HL-60/S4 (cell line): Measurements from ENCODE around the gene ELAVL1.
"Not testable (repeated sequence)": the region's sequence is repeated elsewhere in the genome, so short reads cannot be mapped to it uniquely, and the experiment has no call there.

Experiments
- in situ Hi-C: fragments of 300-500 bp; cut with MboI; formaldehyde crosslinking; loops from 2 replicates; pipeline ENCODE4 v1.14.3; 2022; ENCODE audit warnings: low sequenced_read_pairs

The ELAVL1 gene

DNA sequence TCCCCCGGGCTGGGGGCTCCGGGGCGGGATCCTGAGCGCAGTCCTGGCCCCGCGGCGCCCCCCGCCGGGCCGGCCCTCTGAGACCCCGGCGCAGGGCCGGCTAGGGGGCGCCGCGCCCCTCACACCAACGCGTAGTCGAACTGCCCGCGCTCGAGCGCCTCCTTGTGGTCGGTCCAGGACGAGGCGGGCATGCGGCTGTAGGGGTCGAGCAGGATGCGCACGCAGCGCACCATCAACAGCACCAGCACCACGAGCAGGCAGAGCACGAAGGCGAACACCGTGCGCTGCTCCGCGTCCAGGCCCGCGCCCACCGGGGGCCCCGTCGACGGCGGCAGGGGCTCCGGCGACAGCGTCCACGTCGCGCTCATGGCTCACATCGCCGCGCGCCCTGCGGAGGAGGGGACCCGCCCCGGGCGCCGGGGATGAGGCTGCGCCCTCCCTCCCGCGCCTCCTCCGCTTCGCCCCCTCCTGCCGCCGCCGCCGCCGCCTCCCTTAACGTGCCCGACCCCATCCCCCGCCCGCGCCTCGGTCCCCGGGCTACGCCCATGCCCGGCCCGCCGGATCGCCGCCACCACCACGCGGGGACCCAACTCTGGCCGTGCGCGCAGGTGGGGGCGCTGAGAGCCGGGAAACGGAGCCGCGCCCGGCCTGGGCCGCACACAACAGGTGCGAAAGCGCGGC is 80.1 kb downstream of the ELAVL1 start:
- in situ Hi-C loops = no loop called here

DNA sequence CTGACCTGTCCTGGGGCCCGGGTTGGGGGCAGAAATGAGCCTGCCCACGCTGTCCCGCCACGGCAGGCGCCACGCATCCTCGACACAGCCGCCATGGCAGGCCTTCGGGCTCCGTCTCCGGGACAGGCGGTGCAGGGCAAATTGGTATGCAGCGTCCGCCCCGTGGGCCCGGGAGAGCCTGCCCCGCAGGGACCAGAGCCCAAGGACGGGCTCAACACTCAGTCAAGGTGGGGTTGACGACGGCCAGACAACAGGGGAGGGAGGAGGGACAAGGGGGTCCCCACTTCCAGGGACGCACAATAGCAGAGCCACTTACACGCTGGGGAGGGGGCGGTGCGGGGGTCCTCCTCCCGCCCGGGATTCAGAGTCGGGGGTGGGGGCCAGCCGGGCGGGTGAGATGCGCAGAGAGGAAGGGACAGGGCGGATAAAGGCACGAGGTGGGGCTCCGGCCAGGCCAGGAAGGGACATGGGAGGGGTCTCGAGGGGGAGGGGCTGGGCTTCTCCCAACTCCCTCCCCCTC is 80.7 kb downstream of the ELAVL1 start:
- in situ Hi-C loops = no loop called here

DNA sequence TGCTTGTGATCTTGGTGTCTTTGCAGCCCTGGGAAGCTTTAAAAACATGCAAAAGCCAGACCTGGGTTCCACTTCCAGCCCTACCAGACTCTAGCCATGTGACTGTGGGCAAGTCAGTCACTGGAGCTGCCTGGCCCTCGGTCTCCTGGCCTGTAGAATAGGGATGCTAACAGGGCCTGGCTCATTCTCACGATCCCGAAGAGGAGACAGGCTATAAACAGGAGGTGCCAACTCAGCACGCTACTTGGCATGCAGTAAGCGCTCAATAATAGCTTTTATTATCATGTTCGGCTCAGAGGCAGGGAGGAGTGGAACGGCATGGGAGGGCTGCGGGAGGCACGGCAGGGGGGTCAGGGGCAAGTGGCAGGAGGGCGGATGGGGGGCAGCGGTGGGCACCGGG is 81.2 kb downstream of the ELAVL1 start:
- in situ Hi-C loops = no loop called here

DNA sequence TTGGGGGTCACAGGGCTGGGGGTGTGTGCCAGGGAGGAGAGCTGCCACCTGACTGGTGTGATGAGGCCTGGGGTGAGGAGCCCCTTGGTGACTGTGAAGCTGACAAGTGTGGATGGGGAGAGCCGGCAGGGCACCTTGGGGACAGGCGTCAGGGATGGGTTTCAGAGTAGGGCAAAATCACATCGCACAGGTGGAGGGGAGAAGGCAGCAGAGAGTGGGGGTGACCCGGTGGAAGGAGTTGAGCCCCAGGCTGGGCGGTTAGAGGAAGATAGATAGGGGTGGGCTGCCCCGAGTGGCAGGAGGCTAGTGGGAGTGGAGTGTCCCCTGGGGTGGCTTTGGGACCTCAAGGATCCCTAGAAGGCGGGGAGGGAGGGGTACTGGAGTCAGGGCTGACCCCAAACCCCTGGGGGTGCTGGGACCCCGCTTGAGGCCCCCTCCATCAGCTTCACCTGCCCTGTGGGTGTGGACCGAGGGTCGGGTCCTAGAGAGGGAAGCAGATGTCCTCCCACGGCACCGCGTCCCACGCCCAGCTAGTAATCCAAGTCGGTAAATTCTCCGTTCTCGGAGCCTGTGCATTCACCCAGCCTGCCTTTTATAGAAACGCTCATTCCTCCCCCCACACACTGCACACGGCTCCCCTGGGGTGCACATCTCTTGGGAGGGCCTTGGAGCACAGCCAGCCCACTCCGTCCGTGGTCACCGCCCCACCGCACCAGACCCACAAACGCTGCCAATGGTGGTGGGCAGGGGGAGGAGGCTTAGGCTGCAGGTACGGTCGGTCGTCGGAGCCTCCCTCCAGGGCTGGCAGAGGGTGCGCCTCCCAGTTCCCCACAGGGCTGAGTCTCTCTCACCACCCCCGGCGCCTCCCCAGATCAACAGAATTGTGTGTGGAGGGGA is 81.9 kb downstream of the ELAVL1 start:
- in situ Hi-C loops = no loop called here

DNA sequence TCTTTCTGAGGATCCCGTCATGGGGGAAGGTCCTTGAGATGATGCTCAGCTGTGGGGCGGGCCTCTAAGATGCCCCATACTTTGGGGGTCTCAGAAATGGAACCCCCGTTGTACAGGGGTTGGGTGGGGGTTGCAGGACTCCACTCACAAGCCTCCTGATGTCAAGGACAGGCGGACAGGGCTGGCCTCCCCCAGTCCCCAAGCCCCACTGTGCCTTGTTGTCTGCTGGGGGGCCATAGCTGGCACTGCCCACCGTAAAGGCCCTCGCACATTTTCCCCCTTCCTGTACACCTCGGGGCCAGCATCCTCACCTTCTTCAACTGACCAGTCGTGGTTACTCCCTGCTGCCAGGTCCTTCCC is 82.6 kb downstream of the ELAVL1 start:
- in situ Hi-C loops = no loop called here

DNA sequence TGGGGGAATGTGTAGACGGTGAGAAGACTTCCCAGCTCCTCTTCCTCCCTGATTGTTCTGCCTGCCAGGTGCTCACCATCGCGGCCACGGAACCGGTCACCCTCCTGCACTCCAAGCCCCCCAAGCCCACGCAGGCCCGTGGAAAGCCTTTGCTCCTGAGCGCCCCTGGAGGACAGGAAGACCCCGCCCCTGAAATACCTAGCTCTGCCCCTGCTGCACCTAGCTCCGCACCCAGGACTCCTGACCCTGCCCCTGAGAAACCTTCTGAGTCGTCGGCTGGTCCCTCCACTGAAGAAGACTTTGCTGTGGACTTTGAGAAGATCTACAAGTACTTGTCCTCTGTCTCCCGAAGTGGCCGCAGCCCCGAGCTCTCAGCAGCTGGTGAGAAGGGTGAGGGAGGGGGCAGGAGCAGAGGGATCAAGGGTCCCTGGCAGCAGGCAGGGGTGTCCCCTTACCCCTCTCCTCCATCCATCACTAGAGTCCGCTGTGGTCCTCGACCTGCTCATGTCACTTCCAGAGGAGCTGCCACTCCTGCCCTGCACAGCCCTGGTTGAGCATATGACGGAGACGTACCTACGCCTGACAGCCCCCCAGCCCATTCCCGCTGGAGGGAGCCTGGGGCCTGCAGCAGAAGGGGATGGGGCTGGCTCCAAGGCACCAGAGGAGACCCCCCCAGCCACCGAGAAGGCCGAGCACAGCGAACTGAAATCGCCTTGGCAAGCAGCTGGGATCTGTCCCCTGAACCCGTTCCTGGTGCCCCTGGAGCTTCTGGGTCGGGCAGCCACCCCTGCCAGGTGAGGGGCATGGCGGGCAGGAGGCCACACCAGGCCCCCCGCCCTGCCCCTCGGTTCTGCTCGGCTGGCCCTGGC is 83.2 kb downstream of the ELAVL1 start:
- in situ Hi-C loops = no loop called here

DNA sequence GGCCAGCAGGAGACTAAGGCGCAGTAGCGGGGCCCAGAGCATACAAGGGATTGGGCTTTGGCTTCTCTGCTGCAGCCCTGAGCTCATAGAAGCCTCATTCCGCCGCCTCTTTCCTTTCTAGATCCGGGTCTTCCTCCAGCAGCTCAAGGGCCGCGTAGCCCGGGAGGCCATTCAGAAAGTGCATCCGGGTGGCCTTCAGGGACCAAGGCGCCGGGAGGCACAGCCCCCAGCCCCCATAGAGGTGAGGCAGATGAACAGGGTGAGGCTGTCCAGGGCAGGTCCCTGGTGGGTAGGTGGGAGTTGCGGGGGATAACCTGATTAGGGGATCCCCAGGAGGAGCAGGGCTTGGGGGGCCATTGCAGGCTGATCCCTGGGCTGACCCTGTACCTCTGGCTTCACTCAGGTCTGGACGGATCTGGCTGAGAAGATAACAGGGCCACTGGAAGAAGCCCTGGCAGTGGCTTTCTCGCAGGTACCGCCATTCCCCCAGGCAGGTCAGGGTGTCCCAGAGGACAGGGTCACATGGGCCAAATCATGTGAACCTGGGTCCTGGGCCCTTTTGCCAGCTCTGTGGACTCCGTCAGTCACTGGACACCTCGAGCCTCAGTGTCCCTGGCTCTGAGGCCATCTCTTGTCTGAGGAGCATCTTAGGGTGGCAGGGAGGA is 84.0 kb downstream of the ELAVL1 start:
- in situ Hi-C loops = no loop called here

DNA sequence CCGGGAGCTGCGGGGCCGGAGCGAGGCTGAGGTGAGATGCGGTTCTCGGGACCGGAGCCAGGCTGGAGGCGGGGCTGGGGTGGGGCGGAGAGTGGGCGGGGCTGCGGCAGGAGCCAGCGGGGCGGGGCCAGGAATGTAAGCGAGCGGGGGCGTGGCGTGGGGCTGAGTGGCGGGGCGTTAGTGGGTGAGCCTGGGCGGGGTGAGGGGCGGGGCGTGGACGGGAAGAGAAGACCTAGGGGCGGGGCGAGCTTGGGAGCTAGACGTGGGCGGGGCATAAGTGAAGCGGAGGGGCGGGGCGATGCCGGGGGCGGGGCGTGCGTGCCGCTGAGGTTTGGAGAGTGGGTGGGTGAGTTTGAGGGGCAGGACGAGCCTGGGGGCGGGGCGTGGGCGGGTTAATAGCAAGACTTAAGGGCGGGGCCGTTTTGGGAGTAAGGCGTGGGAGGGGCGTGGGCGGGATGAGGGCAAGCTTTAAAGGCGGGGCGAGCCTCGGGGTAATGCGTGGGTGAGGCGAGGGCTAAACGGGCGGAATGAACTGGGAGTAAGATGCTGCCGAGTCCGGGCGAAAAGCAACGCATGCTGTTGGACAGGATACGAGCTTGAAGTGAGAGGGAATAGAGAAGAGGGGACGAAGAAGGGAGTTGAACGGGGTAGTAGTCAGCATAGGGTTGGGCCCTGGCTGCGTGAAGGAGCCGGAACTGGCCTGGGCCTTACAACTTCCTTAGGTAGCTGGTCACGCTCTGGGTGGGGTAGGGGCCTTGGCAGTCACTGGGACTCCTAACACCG is 84.7 kb downstream of the ELAVL1 start:
- in situ Hi-C loops = no loop called here

DNA sequence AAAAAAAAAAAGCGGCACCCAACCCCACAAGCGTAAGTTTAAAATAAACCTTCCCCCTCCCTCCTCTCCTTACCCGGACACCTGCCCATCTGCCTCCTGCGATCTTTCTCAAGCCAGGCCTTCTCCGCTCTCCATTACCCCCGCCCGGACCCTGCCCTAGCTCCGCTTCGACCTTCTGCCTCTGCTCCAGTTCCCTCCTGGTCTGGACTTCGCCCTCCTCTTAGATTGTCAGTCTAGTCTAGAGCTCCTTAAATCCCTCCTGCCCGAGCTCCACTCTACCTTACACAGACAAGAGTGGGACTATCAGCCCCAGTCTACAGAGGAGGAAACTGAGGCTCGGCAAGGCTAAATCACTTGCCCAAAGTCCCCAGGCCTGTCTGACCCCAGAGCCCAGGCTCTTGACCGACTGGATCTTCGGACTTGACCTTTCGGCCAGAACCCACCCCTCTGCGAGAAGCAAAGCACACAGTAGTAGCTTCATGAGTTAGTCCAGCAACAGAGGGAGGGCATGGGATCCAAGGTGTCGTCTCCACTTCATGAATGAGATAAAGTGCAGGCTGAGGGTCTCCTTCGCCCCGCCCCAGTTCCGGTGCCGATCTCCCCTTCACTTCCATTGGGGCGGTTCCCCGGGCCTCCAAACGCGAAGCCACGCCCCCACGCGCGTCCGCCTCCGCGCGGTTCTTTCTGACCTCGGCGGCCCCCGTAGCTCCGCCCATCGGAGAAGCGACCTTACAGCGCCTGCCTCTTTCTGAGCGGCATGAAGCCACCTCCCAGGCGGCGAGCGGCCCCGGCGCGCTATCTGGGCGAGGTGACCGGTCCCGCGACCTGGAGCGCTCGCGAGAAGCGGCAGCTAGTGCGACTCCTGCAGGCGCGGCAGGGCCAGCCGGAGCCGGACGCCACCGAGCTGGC is 85.6 kb downstream of the ELAVL1 start, which contains the start of gene SNAPC2:
SNAPC2 (plus strand) TSS at position 729 of the 909 bp plus-strand sequence; CDS start at position 758, 29 bp downstream.
- in situ Hi-C loops = no loop called here

DNA sequence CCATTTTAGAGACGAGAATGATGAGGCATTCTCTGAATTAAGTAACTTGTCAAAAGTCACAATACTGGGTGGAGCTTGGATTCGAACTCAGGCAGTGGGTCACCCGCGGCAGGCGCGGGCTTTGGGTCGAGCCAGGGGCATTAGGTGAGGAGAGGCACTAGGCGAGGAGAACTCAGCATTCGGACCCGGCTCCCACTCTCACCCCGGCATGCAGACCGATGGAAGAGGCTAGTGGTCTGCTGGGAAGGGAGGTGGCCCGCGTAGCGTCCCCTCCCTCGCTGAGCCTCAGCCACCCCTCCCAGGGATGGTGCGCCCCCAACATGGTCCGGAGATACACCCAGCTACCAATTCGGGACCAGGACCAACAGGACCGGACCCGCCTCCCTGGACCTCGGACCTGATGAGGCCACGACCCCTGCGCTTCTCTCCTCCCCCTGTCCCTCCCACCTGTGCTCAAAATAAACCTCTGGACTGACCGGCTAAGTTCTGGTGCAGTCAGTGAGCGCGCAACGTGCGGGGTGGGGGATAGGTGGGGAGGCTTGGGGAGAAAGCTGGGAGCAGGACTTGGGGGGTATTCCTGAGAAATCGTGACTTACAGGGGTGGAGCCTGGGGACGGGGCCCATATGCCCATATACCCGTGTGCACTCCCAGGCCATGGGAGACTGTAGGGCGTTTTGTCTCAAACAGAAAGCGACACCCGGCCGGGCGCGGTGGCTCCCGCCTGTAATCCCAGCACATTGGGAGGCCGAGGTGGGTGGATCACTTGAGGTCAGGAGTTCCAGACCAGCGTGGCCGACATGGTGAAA is 86.6 kb downstream of the ELAVL1 start:
- in situ Hi-C loops = no loop called here

DNA sequence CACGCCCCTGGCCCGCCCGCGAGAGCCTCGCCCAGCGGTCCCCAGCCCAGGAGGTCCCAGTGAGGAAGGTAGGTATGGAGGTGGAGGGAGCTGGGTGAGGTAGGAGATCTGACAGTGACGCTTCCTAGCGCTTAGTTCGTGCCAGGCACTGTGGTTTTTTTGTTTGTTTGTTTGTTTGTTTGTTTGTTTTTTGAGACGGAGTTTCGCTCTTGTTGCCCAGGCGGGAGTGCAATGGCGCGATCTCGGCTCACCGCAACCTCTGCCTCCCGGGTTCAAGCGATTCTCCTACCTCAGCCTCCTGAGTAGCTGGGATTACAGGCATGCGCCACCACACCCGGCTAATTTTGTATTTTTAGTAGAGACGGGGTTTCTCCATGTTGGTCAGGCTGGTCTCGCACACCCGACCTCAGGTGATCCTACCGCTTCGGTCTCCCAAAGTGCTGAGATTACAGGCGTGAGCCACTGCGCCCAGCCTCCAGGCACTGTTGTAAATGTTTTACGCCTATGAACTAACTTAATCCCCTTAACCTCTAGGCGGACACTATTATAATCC is 87.3 kb downstream of the ELAVL1 start:
- in situ Hi-C loops = not testable (repeated sequence)

DNA sequence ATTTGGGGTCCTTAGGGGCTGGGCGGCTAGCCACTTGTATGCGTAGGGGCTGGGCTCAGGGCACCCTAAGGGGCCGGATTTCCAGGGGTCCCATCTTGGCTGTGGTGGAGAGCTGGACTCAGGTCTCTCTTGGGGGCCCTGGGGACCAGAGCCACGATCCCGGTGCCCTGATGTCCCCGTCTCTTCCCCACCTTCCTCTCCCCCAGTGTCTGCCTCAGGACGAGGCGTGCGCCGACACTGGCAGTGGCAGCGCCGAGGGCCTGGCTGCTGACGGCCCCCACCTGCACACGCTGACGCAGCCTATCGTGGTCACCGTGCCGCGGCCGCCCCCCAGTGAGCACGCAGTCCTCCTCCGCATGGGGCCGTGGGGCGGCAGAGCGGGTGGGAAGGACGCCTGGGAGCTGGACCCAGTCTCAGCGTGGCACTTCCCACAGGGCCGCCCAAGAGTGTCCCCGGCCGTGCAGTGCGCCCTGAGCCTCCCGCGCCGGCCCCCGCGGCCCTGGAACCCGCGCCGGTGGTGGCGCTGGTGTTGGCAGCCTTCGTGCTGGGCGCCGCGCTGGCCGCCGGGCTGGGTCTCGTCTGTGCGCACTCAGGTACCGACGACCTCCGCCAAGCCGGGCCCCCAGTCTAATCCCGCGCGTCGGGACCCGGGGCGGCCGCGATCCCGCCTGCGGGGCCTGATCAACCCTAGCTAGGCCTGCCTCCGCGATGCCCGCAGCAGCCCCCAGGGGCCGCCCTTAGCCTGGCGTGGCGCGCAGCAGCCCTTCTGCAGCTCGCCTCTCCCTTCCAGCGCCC is 88.0 kb downstream of the ELAVL1 start:
- in situ Hi-C loops = no loop called here

DNA sequence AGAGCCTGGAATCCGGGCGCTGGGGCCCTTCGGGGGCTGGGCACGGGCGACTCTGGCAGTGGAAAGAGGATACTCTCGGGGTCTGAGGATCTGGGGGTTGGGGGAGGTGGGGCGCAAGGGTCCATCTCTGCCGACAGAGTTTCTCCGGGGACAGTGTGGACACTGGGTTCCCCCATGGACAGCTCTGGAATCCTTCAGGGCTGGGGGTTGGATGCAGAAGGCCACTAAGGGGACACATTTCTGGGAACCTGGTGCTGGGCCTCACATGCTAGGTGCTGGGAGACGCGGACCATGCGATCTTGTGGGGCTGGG is 88.5 kb downstream of the ELAVL1 start:
- in situ Hi-C loops = no loop called here

DNA sequence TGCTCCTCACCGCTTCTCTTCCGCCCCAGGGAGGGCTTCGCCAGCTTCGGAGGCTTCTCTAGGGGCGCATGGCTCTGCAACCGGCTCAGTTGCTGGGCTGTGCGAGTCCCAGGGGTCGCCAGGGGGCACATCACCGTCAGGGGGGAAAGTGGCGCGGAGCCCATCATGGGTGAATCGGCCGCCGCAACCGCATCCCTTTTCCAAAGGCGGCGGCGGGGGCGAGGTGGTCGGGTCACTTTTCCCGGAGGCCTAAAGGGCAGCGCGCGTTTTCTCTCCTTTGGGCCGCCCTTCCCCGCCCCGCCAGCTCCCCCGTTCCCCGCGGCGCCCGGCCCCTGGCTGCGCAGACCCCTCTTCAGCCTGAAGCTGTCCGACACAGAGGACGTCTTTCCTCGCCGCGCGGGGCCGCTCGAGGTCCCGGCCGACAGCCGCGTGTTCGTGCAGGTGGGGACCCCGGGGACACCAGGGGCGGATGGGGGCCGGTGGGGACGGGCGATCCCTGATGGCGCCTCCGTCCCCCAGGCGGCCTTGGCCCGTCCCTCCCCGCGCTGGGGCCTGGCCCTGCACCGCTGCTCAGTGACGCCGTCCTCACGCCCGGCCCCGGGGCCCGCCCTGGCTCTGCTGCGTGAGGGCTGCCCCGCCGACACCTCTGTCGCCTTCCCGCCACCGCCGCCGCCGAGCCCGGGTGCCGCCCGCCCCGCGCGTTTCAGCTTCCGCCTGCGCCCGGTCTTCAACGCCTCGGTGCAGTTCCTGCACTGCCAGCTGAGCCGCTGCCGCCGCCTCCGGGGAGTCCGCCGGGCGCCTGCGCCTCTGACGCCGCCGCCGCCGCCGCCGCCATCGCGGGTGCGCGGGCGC is 89.1 kb downstream of the ELAVL1 start:
- in situ Hi-C loops = no loop called here

DNA sequence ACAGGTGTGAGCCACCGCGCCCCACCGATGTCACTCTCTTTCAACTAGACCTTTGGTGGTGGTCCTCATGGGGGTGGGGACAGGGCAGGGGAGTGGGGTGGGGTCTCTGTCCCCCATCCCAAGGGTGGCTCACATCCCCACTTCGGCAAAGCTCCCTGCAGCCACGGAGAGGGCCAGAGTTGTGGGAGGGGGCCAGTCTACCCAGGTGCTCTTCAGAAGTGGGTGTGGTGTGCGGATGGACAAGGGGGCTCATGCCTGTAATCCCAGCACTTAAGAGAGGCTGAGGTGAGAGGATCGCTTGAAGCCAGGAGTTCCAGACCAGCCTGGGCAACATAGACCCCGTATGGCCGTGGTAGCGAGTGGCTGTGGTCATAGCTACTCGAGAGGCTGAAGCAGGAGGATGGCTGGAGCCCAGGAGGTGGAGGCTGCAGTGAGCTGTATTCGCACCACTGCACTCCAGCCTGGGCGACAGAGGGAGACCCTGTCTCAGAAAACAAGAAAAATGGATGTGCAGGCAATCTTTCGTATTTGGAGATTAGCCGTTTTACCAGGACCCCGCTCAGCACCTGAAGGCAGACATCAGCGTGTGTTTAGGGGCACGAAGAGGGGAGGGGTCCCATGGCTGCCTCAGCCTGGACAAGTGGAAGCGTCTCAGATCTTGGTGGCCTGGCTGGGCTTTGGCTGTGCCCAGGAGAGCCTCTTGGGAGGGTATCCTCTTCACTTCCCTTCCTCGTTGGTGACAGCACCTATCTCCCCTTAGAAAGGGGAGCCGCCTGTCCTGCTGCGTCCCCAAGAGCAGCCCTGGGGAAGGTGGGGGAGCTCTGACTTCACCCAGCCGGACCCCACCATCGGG is 90.0 kb downstream of the ELAVL1 start:
- in situ Hi-C loops = no loop called here
